HCT116 (cell line): ENCODE results near the gene DOK5. TPM values are rescaled to one million over a fixed set of nuclear protein-coding genes. Genes with fewer than 3 reads are reported as not detected.

ENCODE experiments used
- ATAC-seq: fragments of 200-7000 bp; cut with Tn5 transposase; 2 replicates; pipeline ENCODE4 v1.9.1; 2020; ENCODE audit warnings: mild to moderate bottlenecking, moderate library complexity
- BruUV-seq: library from RNA; stranded (reverse); fragments of 400-500 nt; replicated peaks from 2 replicates; lab custom pipeline; 2021; lab: Mats Ljungman, UMichigan
- CTCF ChIA-PET: fragments of 300-600 bp; sonication (Branson Sonifier 250); formaldehyde crosslinking; loops from one replicate; lab custom pipeline; 2021; ENCODE audit warnings: antibody characterized with exemption; lab: Charles Lee
- POLR2A ChIA-PET: fragments of 300-600, 350-600 bp; sonication (Branson Sonifier 250); formaldehyde crosslinking; loops from one replicate; lab custom pipeline; 2021; ENCODE audit warnings: antibody characterized with exemption; lab: Charles Lee
- RAD21 ChIA-PET, 2 experiments: fragments of 300-600 bp; sonication (Branson Sonifier 250); formaldehyde crosslinking; loops; one replicate each; lab custom pipeline; 2023; ENCODE audit warnings: low total read pairs in 2 of 2; ENCODE audit not compliant: uncharacterized antibody in 2 of 2, unreplicated experiment in 2 of 2, low non-redundant PET in 1 of 2; lab: Charles Lee
- DNase-seq: peaks from one replicate; pipeline ENCODE4 v3.0.0-alpha.2; 2010; ENCODE audit warnings: low read depth, low spot score
- H2AFZ ChIP-seq: fragments of 200-600 bp; shearing (Covaris generic), sonication (generic); 2 replicates; pipeline ENCODE4 v1.6.1; 2017; ENCODE audit warnings: low read depth, mixed run types, mixed read lengths, antibody characterized with exemption, low read length; ENCODE audit not compliant: poor library complexity, severe bottlenecking
- H3K27ac ChIP-seq: 2 replicates; pipeline ENCODE4 v1.5.1; 2012; ENCODE audit warnings: low read depth, low read length
- H3K27me3 ChIP-seq: fragments of 200-600 bp; sonication (generic); 2 replicates; pipeline ENCODE4 v1.6.1; 2016; ENCODE audit warnings: mixed run types, low read length, mixed read lengths; ENCODE audit not compliant: insufficient read depth
- H3K36me3 ChIP-seq, 2 experiments: fragments of 200-500 bp in 1 of 2; fragments of 200-600 bp in 1 of 2; sonication (Bioruptor generic) in 1 of 2; sonication (generic) in 1 of 2; 2 replicates each; pipeline versions ENCODE4 v1.5.1 to v1.6.1; 2014 to 2016; ENCODE audit warnings: low read length in 2 of 2, inconsistent platforms in 1 of 2, mixed read lengths in 1 of 2, mixed run types in 1 of 2; ENCODE audit not compliant: insufficient read depth in 2 of 2, control insufficient read depth in 1 of 2
- H3K4me1 ChIP-seq, 2 experiments: fragments of 200-600 bp in 1 of 2; sonication (generic) in 1 of 2; 2 replicates each; pipeline versions ENCODE4 v1.5.1 to v1.6.1; 2012 to 2017; ENCODE audit warnings: low read length in 2 of 2, inconsistent platforms in 1 of 2, mild to moderate bottlenecking in 1 of 2, mixed read lengths in 1 of 2, mixed run types in 1 of 2, moderate library complexity in 1 of 2; ENCODE audit not compliant: insufficient read depth in 2 of 2, control insufficient read depth in 1 of 2
- H3K4me2 ChIP-seq: fragments of 200-600 bp; sonication (generic); 2 replicates; pipeline ENCODE4 v1.6.1; 2017; ENCODE audit warnings: mixed run types, low read length, mixed read lengths
- H3K4me3 ChIP-seq, 2 experiments: fragments of 200-600 bp in 1 of 2; sonication (generic) in 1 of 2; replicated peaks in 1 of 2; 2 replicates each; pipeline ENCODE4 v1.5.1; 2011 to 2016; ENCODE audit warnings: low read length in 2 of 2, control low read depth in 1 of 2, low read depth in 1 of 2, mild to moderate bottlenecking in 1 of 2, mixed read lengths in 1 of 2, mixed run types in 1 of 2
- H3K79me2 ChIP-seq: fragments of 200-600 bp; sonication (generic); 2 replicates; pipeline ENCODE4 v1.6.1; 2017; ENCODE audit warnings: mild to moderate bottlenecking, mixed run types, low read length, moderate library complexity, mixed read lengths; ENCODE audit not compliant: insufficient read depth
- H3K9ac ChIP-seq: fragments of 200-600 bp; sonication (generic); 2 replicates; pipeline ENCODE4 v1.6.1; 2016; ENCODE audit warnings: low read length, mixed read lengths
- H3K9me2 ChIP-seq: fragments of 200-600 bp; sonication (generic), shearing (Covaris generic); 2 replicates; pipeline ENCODE4 v1.6.1; 2017; ENCODE audit warnings: mixed run types, mild to moderate bottlenecking, moderate library complexity; ENCODE audit not compliant: insufficient read depth
- H3K9me3 ChIP-seq, 2 experiments: fragments of 200-500 bp in 1 of 2; fragments of 200-600 bp in 1 of 2; sonication (Bioruptor generic) in 1 of 2; sonication (generic) in 1 of 2; 2 replicates each; pipeline ENCODE4 v1.6.1; 2014 to 2017; ENCODE audit warnings: low read length in 2 of 2, mixed read lengths in 2 of 2, inconsistent platforms in 1 of 2, low read depth in 1 of 2, mild to moderate bottlenecking in 1 of 2, mixed run types in 1 of 2, moderate library complexity in 1 of 2; ENCODE audit not compliant: control insufficient read depth in 1 of 2, insufficient read depth in 1 of 2
- H4K20me1 ChIP-seq: fragments of 200-600 bp; sonication (generic), shearing (Covaris generic); 2 replicates; pipeline ENCODE4 v1.6.1; 2017; ENCODE audit warnings: mixed run types, mild to moderate bottlenecking, moderate library complexity; ENCODE audit not compliant: insufficient read depth
- ATF3 ChIP-seq: IDR thresholded peaks from 2 replicates; pipeline ENCODE4 v1.6.1; 2012
- CBX3 ChIP-seq: IDR thresholded peaks from 2 replicates; pipeline ENCODE4 v1.6.1; 2012; ENCODE audit warnings: low read depth
- CTCF ChIP-seq, 3 experiments: fragments of 200-600 bp in 1 of 3; sonication (generic) in 1 of 3; IDR thresholded peaks in 2 of 3; conservative IDR thresholded peaks in 1 of 3; 2 replicates each; pipeline ENCODE4 v1.5.1; 2012 to 2017; ENCODE audit warnings: low read depth in 2 of 3, low read length in 2 of 3, antibody characterized with exemption in 1 of 3, borderline replicate concordance in 1 of 3, control low read depth in 1 of 3, mild to moderate bottlenecking in 1 of 3, mixed read lengths in 1 of 3, mixed run types in 1 of 3, moderate library complexity in 1 of 3; ENCODE audit not compliant: insufficient read depth in 1 of 3
- EGR1 ChIP-seq: IDR thresholded peaks from 2 replicates; pipeline ENCODE4 v1.6.1; 2012; ENCODE audit warnings: low read depth
- ELF1 ChIP-seq: IDR thresholded peaks from 2 replicates; pipeline ENCODE4 v1.6.1; 2012; ENCODE audit warnings: low read depth, borderline replicate concordance
- EZH2 ChIP-seq: fragments of 200-600 bp; sonication (generic); IDR thresholded peaks from 2 replicates; pipeline ENCODE4 v1.6.1; 2017; ENCODE audit warnings: antibody characterized with exemption, mixed run types
- FOSL1 ChIP-seq: IDR thresholded peaks from 2 replicates; pipeline ENCODE4 v1.6.1; 2012; ENCODE audit warnings: low read depth
- JUND ChIP-seq: IDR thresholded peaks from 2 replicates; pipeline ENCODE4 v1.6.1; 2012
- POLR2A ChIP-seq: IDR thresholded peaks from 2 replicates; pipeline ENCODE4 v1.7.0; 2011; ENCODE audit warnings: borderline replicate concordance; ENCODE audit not compliant: insufficient read depth, insufficient read length; ENCODE audit errors: extremely low read depth
- POLR2AphosphoS5 ChIP-seq: IDR thresholded peaks from 2 replicates; pipeline ENCODE4 v1.6.1; 2011; ENCODE audit warnings: mild to moderate bottlenecking, low read depth, low read length, moderate library complexity
- RAD21 ChIP-seq: IDR thresholded peaks from 2 replicates; pipeline ENCODE4 v1.6.1; 2012; ENCODE audit warnings: low read depth, mild to moderate bottlenecking
- REST ChIP-seq: IDR thresholded peaks from 2 replicates; pipeline ENCODE4 v1.6.1; 2012; ENCODE audit warnings: low read depth
- SIN3A ChIP-seq: IDR thresholded peaks from 2 replicates; pipeline ENCODE4 v1.6.1; 2012; ENCODE audit warnings: low read depth
- SRF ChIP-seq: IDR thresholded peaks from 2 replicates; pipeline ENCODE4 v1.6.1; 2012; ENCODE audit warnings: low read depth
- ZBTB33 ChIP-seq: IDR thresholded peaks from 2 replicates; pipeline ENCODE4 v1.6.1; 2011; ENCODE audit warnings: mild to moderate bottlenecking, low read length, moderate library complexity; ENCODE audit not compliant: insufficient replicate concordance; ENCODE audit errors: extremely low read depth
- ZNF274 ChIP-seq: fragments of 200-500 bp; sonication (Bioruptor generic); IDR thresholded peaks from 2 replicates; pipeline ENCODE4 v1.6.1; 2014; ENCODE audit warnings: mild to moderate bottlenecking, low read depth, low read length, inconsistent platforms
- intact Hi-C: fragments of 100-400 bp; cut with micrococcal nuclease; formaldehyde crosslinking; loops from 2 replicates; pipeline ENCODE4 v1.10.0; 2022
- total RNA-seq: library from RNA; stranded (reverse); gene quantifications from one replicate; pipeline ENCODE4 v1.2.1, GENCODE V29; 2021; ENCODE audit not compliant: unreplicated experiment

Gene DOK5
- total RNA-seq, 1 experiment from 2014 or later, result not detected

GRCh38 chr20:54639941-54640340 lies 164.5 kb downstream of the DOK5 start:
- no peak for DNase-seq
- no peak overlapping the region for H3K27ac ChIP-seq
- no peak overlapping the region for H3K4me2 ChIP-seq
- H2AFZ ChIP-seq, result no peak overlapping the region
- H3K79me2 ChIP-seq, result no peaks in the 10 kb centered on the region
- intact Hi-C loops, result loop anchor here (10.0 kb wide), 1 partner anchor 655 kb away; no protein-coding TSS in a partner anchor
- POLR2A ChIA-PET, result no interaction called here
- no peaks in the 10 kb centered on the region for H4K20me1 ChIP-seq
- no peaks in the 10 kb centered on the region for H3K36me3 ChIP-seq
- no TSS peak for BruUV-seq
- no peaks in the 10 kb centered on the region for H3K9me3 ChIP-seq
- CTCF ChIA-PET, result no interaction called here
- no peaks in the 10 kb centered on the region for H3K9me2 ChIP-seq
- no peaks in the 10 kb centered on the region for H3K4me1 ChIP-seq
- no peaks in the 10 kb centered on the region for H3K27me3 ChIP-seq
- no peak overlapping the region for H3K4me3 ChIP-seq
- RAD21 ChIA-PET, result no interaction called here
- ATAC-seq, result no peak
- H3K9ac ChIP-seq, result no peak overlapping the region
- TF ChIP-seq EGR1 (no peak), ZNF274 (no peak), REST (no peak), ATF3 (no peak), POLR2A (no peak), POLR2AphosphoS5 (no peak), RAD21 (no peak), ELF1 (no peak), JUND (no peak), CTCF (IDR thresholded peaks at IDR 0.05 in 2 of 3, conservative IDR thresholded peaks at IDR 0.05 in 1 of 3; ENCODE audit: borderline replicate concordance in 1 of 3, insufficient read depth in 1 of 3, low read depth in 2 of 3, low read length in 2 of 3) (no peak), SIN3A (no peak), SRF (no peak), CBX3 (no peak), ZBTB33 (no peak), EZH2 (no peak), FOSL1 (no peak)
- TF ChIP-seq, all 23 proteins: peak for 0
